ENCODE results near the gene KLHDC7B. TPM values are rescaled to one million over a fixed set of nuclear protein-coding genes. Genes with fewer than 3 reads are reported as not detected.

The KLHDC7B gene
- total RNA-seq, 1 experiment from 2014 or later: not detected

GRCh38 chr22:50571264-50572175 is 25.8 kb downstream of the KLHDC7B start:
- H2AFZ ChIP-seq (ENCODE audit: low read length): no peak overlapping the region
- no peak overlapping the region for H3K27ac ChIP-seq (ENCODE audit: low read length)
- TF ChIP-seq, protein P1, sequence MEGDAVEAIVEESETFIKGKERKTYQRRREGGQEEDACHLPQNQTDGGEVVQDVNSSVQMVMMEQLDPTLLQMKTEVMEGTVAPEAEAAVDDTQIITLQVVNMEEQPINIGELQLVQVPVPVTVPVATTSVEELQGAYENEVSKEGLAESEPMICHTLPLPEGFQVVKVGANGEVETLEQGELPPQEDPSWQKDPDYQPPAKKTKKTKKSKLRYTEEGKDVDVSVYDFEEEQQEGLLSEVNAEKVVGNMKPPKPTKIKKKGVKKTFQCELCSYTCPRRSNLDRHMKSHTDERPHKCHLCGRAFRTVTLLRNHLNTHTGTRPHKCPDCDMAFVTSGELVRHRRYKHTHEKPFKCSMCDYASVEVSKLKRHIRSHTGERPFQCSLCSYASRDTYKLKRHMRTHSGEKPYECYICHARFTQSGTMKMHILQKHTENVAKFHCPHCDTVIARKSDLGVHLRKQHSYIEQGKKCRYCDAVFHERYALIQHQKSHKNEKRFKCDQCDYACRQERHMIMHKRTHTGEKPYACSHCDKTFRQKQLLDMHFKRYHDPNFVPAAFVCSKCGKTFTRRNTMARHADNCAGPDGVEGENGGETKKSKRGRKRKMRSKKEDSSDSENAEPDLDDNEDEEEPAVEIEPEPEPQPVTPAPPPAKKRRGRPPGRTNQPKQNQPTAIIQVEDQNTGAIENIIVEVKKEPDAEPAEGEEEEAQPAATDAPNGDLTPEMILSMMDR (conservative IDR thresholded peaks at IDR 0.05; ENCODE audit: low read depth, low read length): no peak
- no peak for TF ChIP-seq EZH2phosphoT487 (IDR thresholded peaks at IDR 0.05; ENCODE audit: borderline replicate concordance, low read length)
- TF ChIP-seq EZH2 (IDR thresholded peaks at IDR 0.05; ENCODE audit: low read length, unreplicated experiment): no peak
- intact Hi-C loops (cut with micrococcal nuclease): no loop called here
- POLR2A ChIA-PET (ENCODE audit: unreplicated experiment): no interaction called here
- H4K20me1 ChIP-seq (ENCODE audit: low read length): no peaks in the 10 kb centered on the region
- CTCF ChIA-PET: no interaction called here
- H3K4me3 ChIP-seq (ENCODE audit: low read length): no peak overlapping the region
- no peaks in the 10 kb centered on the region for H3K79me2 ChIP-seq (ENCODE audit: low read length)
- H3K4me2 ChIP-seq (ENCODE audit: low read length): no peak overlapping the region
- DNase-seq: no peak
- no peaks in the 10 kb centered on the region for H3K36me3 ChIP-seq (ENCODE audit: low read depth, low read length)
- ATAC-seq: no peak
- H3K9ac ChIP-seq (ENCODE audit: low read length): no peak overlapping the region
- no peaks in the 10 kb centered on the region for H3K9me2 ChIP-seq (replicated peaks; ENCODE audit: low read length)
- BruUV-seq (replicated peaks): no TSS peak
- H3K27me3 ChIP-seq (ENCODE audit: low read length): no peaks in the 10 kb centered on the region
- no peaks in the 10 kb centered on the region for H3F3A ChIP-seq (ENCODE audit: low read length, unreplicated experiment)
- H3K9me3 ChIP-seq (ENCODE audit: low read length): no peaks in the 10 kb centered on the region
- no peaks in the 10 kb centered on the region for H3K4me1 ChIP-seq (ENCODE audit: insufficient read depth, low read length)

DNA sequence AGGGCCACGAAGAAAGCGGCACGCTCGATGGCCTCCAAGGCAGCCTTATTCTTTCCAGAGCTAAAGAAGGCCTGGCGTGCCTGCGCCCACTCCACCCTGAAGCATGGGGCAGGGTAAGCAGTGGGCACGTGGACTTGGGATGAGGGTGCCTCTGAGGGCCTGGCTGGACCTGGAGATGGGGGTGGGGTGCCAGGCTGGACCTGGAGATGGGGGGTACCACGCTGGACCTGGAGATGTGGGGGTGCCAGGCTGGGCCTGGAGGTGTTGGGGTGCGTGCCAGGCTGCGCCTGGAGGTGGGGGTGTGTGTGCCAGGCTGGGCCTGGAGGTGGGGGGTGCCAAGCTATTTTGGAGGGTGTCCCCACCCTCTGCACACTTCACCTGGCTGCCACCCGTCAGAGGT is 27.3 kb downstream of the KLHDC7B start:
- TF ChIP-seq, protein P1 (conservative IDR thresholded peaks at IDR 0.05; ENCODE audit: low read depth, low read length): no peak
- TF ChIP-seq EZH2 (IDR thresholded peaks at IDR 0.05; ENCODE audit: low read length, unreplicated experiment) (no peak), EZH2phosphoT487 (IDR thresholded peaks at IDR 0.05; ENCODE audit: borderline replicate concordance, low read length) (no peak)
- Histone ChIP-seq H3K27ac (ENCODE audit: low read length) (no peak overlapping the region), H3K36me3 (ENCODE audit: low read depth, low read length) (no peaks in the 10 kb centered on the region), H3F3A (ENCODE audit: low read length, unreplicated experiment) (no peaks in the 10 kb centered on the region), H3K4me2 (ENCODE audit: low read length) (no peak overlapping the region), H2AFZ (ENCODE audit: low read length) (no peak overlapping the region), H4K20me1 (ENCODE audit: low read length) (no peaks in the 10 kb centered on the region), H3K79me2 (ENCODE audit: low read length) (no peaks in the 10 kb centered on the region), H3K9me3 (ENCODE audit: low read length) (no peaks in the 10 kb centered on the region), H3K27me3 (ENCODE audit: low read length) (no peaks in the 10 kb centered on the region), H3K9me2 (replicated peaks; ENCODE audit: low read length) (no peaks in the 10 kb centered on the region), H3K4me3 (ENCODE audit: low read length) (no peak overlapping the region), H3K9ac (ENCODE audit: low read length) (no peak overlapping the region), H3K4me1 (ENCODE audit: insufficient read depth, low read length) (no peaks in the 10 kb centered on the region)
- CTCF ChIA-PET: no interaction called here
- DNase-seq (no peak), ATAC-seq (no peak)
- POLR2A ChIA-PET (ENCODE audit: unreplicated experiment): no interaction called here
- no TSS peak for BruUV-seq (replicated peaks)
- intact Hi-C loops (cut with micrococcal nuclease): no loop called here
